HUES64 (cell line): ENCODE results near the gene MYCT1.

Source experiments
- H3K27ac ChIP-seq: 2 replicates; pipeline ENCODE4 v1.7.0; 2013; ENCODE audit warnings: low read depth, low read length, inconsistent platforms
- H3K27me3 ChIP-seq: 2 replicates; pipeline ENCODE4 v1.6.1; 2013; ENCODE audit warnings: mild to moderate bottlenecking, low read length; ENCODE audit not compliant: insufficient read depth
- H3K36me3 ChIP-seq: 2 replicates; pipeline ENCODE4 v1.6.1; 2013; ENCODE audit warnings: mild to moderate bottlenecking, low read length; ENCODE audit not compliant: insufficient read depth
- H3K4me1 ChIP-seq: 2 replicates; pipeline ENCODE4 v1.6.1; 2013; ENCODE audit warnings: mild to moderate bottlenecking, low read length, moderate library complexity; ENCODE audit not compliant: insufficient read depth
- H3K4me3 ChIP-seq: 2 replicates; pipeline ENCODE4 v1.5.1; 2013; ENCODE audit warnings: mild to moderate bottlenecking, low read length, moderate library complexity
- H3K9ac ChIP-seq: 2 replicates; pipeline ENCODE4 v1.6.1; 2013; ENCODE audit warnings: mild to moderate bottlenecking, low read depth, low read length
- H3K9me3 ChIP-seq: 2 replicates; pipeline ENCODE4 v1.6.1; 2013; ENCODE audit warnings: low read depth, low read length; ENCODE audit not compliant: insufficient read depth
- WGBS: fragments of 150-250, 120-280 bp; methylation state at CpG from one replicate; pipeline ENCODE4 v1.1.7; 2013; ENCODE audit warnings: missing lambda C conversion rate; 5-methylcytosine and 5-hydroxymethylcytosine counted together

The MYCT1 gene

GRCh38 chr6:152765331-152765730 lies 67.6 kb downstream of the MYCT1 start:
- Histone ChIP-seq H3K9me3 (no peaks in the 10 kb centered on the region), H3K9ac (no peak overlapping the region), H3K27ac (no peak overlapping the region), H3K36me3 (no peaks in the 10 kb centered on the region), H3K27me3 (no peaks in the 10 kb centered on the region), H3K4me1 (no peaks in the 10 kb centered on the region), H3K4me3 (no peak overlapping the region)
- 94% methylated on average over 3 of the region's 3 CpGs for WGBS

GRCh38 chr6:152769159-152769558 lies 71.5 kb downstream of the MYCT1 start:
- Histone ChIP-seq H3K36me3 (no peaks in the 10 kb centered on the region), H3K27me3 (no peaks in the 10 kb centered on the region), H3K4me3 (no peak overlapping the region), H3K9ac (no peak overlapping the region), H3K27ac (no peak overlapping the region), H3K9me3 (no peaks in the 10 kb centered on the region), H3K4me1 (no peaks in the 10 kb centered on the region)
- WGBS = 94% methylated on average over 5 of the region's 7 CpGs

GRCh38 chr6:152769993-152770392 lies 72.3 kb downstream of the MYCT1 start:
- H3K9ac ChIP-seq = no peak overlapping the region
- no peak overlapping the region for H3K27ac ChIP-seq
- H3K36me3 ChIP-seq = no peaks in the 10 kb centered on the region
- WGBS = 95% methylated on average over 2 of the region's 2 CpGs
- no peak overlapping the region for H3K4me3 ChIP-seq
- H3K4me1 ChIP-seq = no peaks in the 10 kb centered on the region
- no peaks in the 10 kb centered on the region for H3K9me3 ChIP-seq
- no peaks in the 10 kb centered on the region for H3K27me3 ChIP-seq

GRCh38 chr6:152771061-152771687 lies 73.5 kb downstream of the MYCT1 start:
- H3K4me1 ChIP-seq = no peaks in the 10 kb centered on the region
- no peaks in the 10 kb centered on the region for H3K27me3 ChIP-seq
- no peak overlapping the region for H3K4me3 ChIP-seq
- H3K27ac ChIP-seq = no peak overlapping the region
- H3K9me3 ChIP-seq = no peaks in the 10 kb centered on the region
- WGBS = 94% methylated on average over 4 of the region's 5 CpGs
- no peak overlapping the region for H3K9ac ChIP-seq
- no peaks in the 10 kb centered on the region for H3K36me3 ChIP-seq
